ENCODE measurements around the gene CHCHD6.

GRCh38 chr3:126666658-126667528 is 37.1 kb upstream of the CHCHD6 start:
- TF ChIP-seq POLR2A (IDR thresholded peaks at IDR 0.05): no peak
- TF ChIP-seq CTCF (IDR thresholded peaks at IDR 0.05): no peak
